Adrenal gland (tissue), 5 donors: Measurements from ENCODE around the gene SLC15A1.

Source experiments
- CTCF ChIP-seq, 6 experiments: fragments of 450-650 bp in 4 of 6; fragments of 200-600 bp in 2 of 6; sonication (generic) in 1 of 6; IDR thresholded peaks; 1 replicate in 5 of 6; 2 replicates in 1 of 6; pipeline versions ENCODE4 v1.5.1 to v1.8.0; 2016 to 2021; ENCODE audit warnings: antibody characterized with exemption in 6 of 6, mild to moderate bottlenecking in 2 of 6, moderate library complexity in 1 of 6
- POLR2A ChIP-seq, 2 donors: fragments of 450-650 bp; IDR thresholded peaks; one replicate each; pipeline ENCODE4 v1.6.1; 2017; ENCODE audit warnings: antibody characterized with exemption in 2 of 2, mild to moderate bottlenecking in 2 of 2, moderate library complexity in 1 of 2
- donor health status: DM: no; HTN: no; CAD: no.

- TF ChIP-seq CTCF (IDR thresholded peaks at IDR 0.05): no peak
- no peak for TF ChIP-seq POLR2A (IDR thresholded peaks at IDR 0.05)
Measured at GRCh38 chr13:98688373-98688772, 64.1 kb downstream of the SLC15A1 start.
